ENCODE data around the gene PALLD.

- TF ChIP-seq CTCF (IDR thresholded peaks at IDR 0.05) (no peak), POLR2A (IDR thresholded peaks at IDR 0.05) (no peak)
Observed at GRCh38 chr4:168569066-168569930, 72.4 kb downstream of the PALLD start.
